ENCODE data around the gene RRAGD. TPM values are rescaled to one million over a fixed set of nuclear protein-coding genes. Genes with fewer than 3 reads are reported as not detected.

Gene RRAGD
- total and polyA plus RNA-seq, 2 of the 8 experiments (the other 6 are each of a cell fraction or from before 2014, with no cell fraction given): 7.2 to 30.8 TPM

GRCh38 chr6:89315249-89315885 is 96.7 kb downstream of the RRAGD start, which contains the start of gene GABRR2:
Gene GABRR2, minus strand, starts transcription at chr6:89315299. Its CDS starts 134 bp downstream, at chr6:89315165.
- Histone ChIP-seq H3K23me2 (ENCODE audit: low read depth, low read length) (no peaks in the 10 kb centered on the region; the same call in 1 of the 2 replicates), H3K27me3 (replicated peaks in 1 of 4; ENCODE audit: control insufficient read depth in 3 of 4, extremely low read depth in 1 of 4, insufficient read depth in 3 of 4, low read length in 3 of 4) (no peaks in the 10 kb centered on the region), H3K9ac (replicated peaks in 1 of 4; ENCODE audit: extremely low read depth in 1 of 4, low read depth in 3 of 4, low read length in 3 of 4) (no peak within 1 kb of the TSS), H2AK5ac (ENCODE audit: low read depth, low read length) (no peak within 1 kb of the TSS), H3K14ac (ENCODE audit: insufficient read length) (no peak within 1 kb of the TSS), H2BK20ac (ENCODE audit: low read length) (no peak within 1 kb of the TSS), H2AFZ (ENCODE audit: low read length) (no peak within 1 kb of the TSS), H4K91ac (replicated peaks; ENCODE audit: insufficient read length, low read length) (no peak within 1 kb of the TSS), H3K4me3 (ENCODE audit: extremely low read depth in 1 of 4, insufficient read depth in 2 of 4, low read depth in 3 of 4, low read length in 4 of 4) (no peak within 1 kb of the TSS), H3K18ac (ENCODE audit: extremely low read depth, low read length) (no peak within 1 kb of the TSS), H2BK120ac (replicated peaks; ENCODE audit: low read depth, low read length) (no peak within 1 kb of the TSS), H4K20me1 (replicated peaks in 1 of 2; ENCODE audit: control insufficient read depth in 1 of 2, insufficient read depth in 2 of 2, low read length in 2 of 2) (no peaks in the 10 kb centered on the region), H4K8ac (ENCODE audit: extremely low read depth, insufficient read depth, low read length) (no peak within 1 kb of the TSS), H4K5ac (ENCODE audit: insufficient read length, low read depth, low read length) (no peak within 1 kb of the TSS), H3K4me1 (replicated peaks in 1 of 4; ENCODE audit: control insufficient read depth in 3 of 4, insufficient read depth in 4 of 4, low read length in 3 of 4) (peaks cover 0 to 3% (median 1%) of the 10 kb centered on the region in 4 experiments; a peak in 3 of 7 replicates), H2BK12ac (ENCODE audit: low read depth, low read length) (no peak within 1 kb of the TSS), H3K4ac (replicated peaks; ENCODE audit: insufficient read length, low read depth, low read length) (no peak within 1 kb of the TSS), H3K9me3 (ENCODE audit: insufficient read depth in 2 of 2, low read depth in 1 of 2, low read length in 1 of 2) (peaks cover under 1 to 6% of the 10 kb centered on the region in 2 experiments; a peak in 3 of 4 replicates), H2BK15ac (ENCODE audit: low read length) (no peak within 1 kb of the TSS), H3K36me3 (ENCODE audit: control insufficient read depth in 2 of 4, insufficient read depth in 4 of 4, low read length in 3 of 4) (no peaks in the 10 kb centered on the region; a peak in 1 of 8 replicates), H3K27ac (ENCODE audit: low read depth, low read length) (no peak within 1 kb of the TSS), H3K79me1 (ENCODE audit: low read depth, low read length) (no peaks in the 10 kb centered on the region), H3K79me2 (ENCODE audit: control insufficient read depth in 1 of 2, insufficient read depth in 2 of 2, low read length in 2 of 2) (no peaks in the 10 kb centered on the region), H3K4me2 (ENCODE audit: insufficient read depth in 1 of 2, low read depth in 2 of 2, low read length in 2 of 2) (no peak within 1 kb of the TSS), H2BK5ac (ENCODE audit: low read depth, low read length) (no peak within 1 kb of the TSS), H3K56ac (replicated peaks; ENCODE audit: insufficient read length, low read depth, low read length) (no peak within 1 kb of the TSS), H3K23ac (ENCODE audit: insufficient read length) (no peak within 1 kb of the TSS)
- no peak for FAIRE-seq
- 88% methylated on average over 6 of the region's 6 CpGs; no CpG with 5 or more reads in 1 of the 2 experiments for WGBS, 2 experiments (ENCODE audit: extremely low coverage in 1 of 2, insufficient coverage in 1 of 2, insufficient read length in 1 of 2, insufficient replicate concordance in 2 of 2, low coverage in 1 of 2, low lambda C conversion rate in 2 of 2, missing lambda C conversion rate in 1 of 2)
- POLR2A ChIA-PET (ENCODE audit: partially characterized antibody): no interaction called here
- DNase-seq (ENCODE audit: low read depth in 1 of 2, low spot score in 2 of 2): no peak
- TF ChIP-seq CHD2 (IDR thresholded peaks at IDR 0.05; ENCODE audit: low read length) (no peak), SP4 (IDR thresholded peaks at IDR 0.05; ENCODE audit: low read length) (no peak), RNF2 (IDR thresholded peaks at IDR 0.05; ENCODE audit: borderline replicate concordance, low read depth, low read length, missing control alignments, poor library complexity, severe bottlenecking) (no peak), KDM1A (IDR thresholded peaks at IDR 0.05; ENCODE audit: borderline replicate concordance, low read length) (no peak), HDAC6 (IDR thresholded peaks at IDR 0.05; ENCODE audit: low read depth, low read length) (no peak), BCL11A (IDR thresholded peaks at IDR 0.05; ENCODE audit: low read depth in 2 of 2, low read length in 2 of 2) (no peak)
- CTCF ChIA-PET (ENCODE audit: partially characterized antibody): interaction anchor here (0.8 to 1.7 kb wide), 8 partner anchors 10 to 317 kb away, joined by 3 to 6 read pairs (median 4); no protein-coding TSS in a partner anchor
